HEK293 (cell line): ENCODE measurements around the gene AFG3L2.
A peak's percentile ranks its signal among the peaks of the same experiment; 100 is the strongest.

ENCODE experiments used
- EGR2 ChIP-seq: fragments of 450-650 bp; formaldehyde crosslinking; IDR thresholded peaks from 2 replicates; pipeline ENCODE4 v1.5.1; 2016; ENCODE audit warnings: low read depth, missing biosample characterization, missing genetic modification characterization
- GFI1B ChIP-seq: fragments of 450-650 bp; formaldehyde crosslinking; IDR thresholded peaks from 2 replicates; pipeline ENCODE4 v1.5.1; 2016; ENCODE audit warnings: missing biosample characterization, missing genetic modification characterization
- GLIS1 ChIP-seq: fragments of 450-650 bp; formaldehyde crosslinking; IDR thresholded peaks from 2 replicates; pipeline ENCODE4 v1.5.1; 2016; ENCODE audit warnings: missing biosample characterization, missing genetic modification characterization
- PRDM4 ChIP-seq: fragments of 450-650 bp; formaldehyde crosslinking; IDR thresholded peaks from 2 replicates; pipeline ENCODE4 v1.5.1; 2017; ENCODE audit warnings: missing biosample characterization, missing genetic modification characterization
- REPIN1 ChIP-seq: fragments of 450-650 bp; formaldehyde crosslinking; IDR thresholded peaks from 2 replicates; pipeline ENCODE4 v1.5.1; 2017; ENCODE audit warnings: missing biosample characterization, missing genetic modification characterization, low read depth
- ZBTB17 ChIP-seq: fragments of 450-650 bp; formaldehyde crosslinking; IDR thresholded peaks from 2 replicates; pipeline ENCODE4 v1.5.1; 2016; ENCODE audit warnings: missing biosample characterization, missing genetic modification characterization
- ZBTB26 ChIP-seq: fragments of 450-650 bp; formaldehyde crosslinking; optimal IDR thresholded peaks from 2 replicates; pipeline ENCODE3; 2016; ENCODE audit warnings: missing biosample characterization, mild to moderate bottlenecking, missing genetic modification characterization
- ZNF114 ChIP-seq: fragments of 450-650 bp; formaldehyde crosslinking; IDR thresholded peaks from 2 replicates; pipeline ENCODE4 v1.5.0; 2017; ENCODE audit warnings: missing biosample characterization, missing genetic modification characterization
- ZNF18 ChIP-seq: fragments of 450-650 bp; formaldehyde crosslinking; IDR thresholded peaks from 2 replicates; pipeline ENCODE4 v1.5.1; 2016; ENCODE audit warnings: missing biosample characterization, missing genetic modification characterization
- ZNF184 ChIP-seq: fragments of 450-650 bp; IDR thresholded peaks from 2 replicates; pipeline ENCODE4 v1.5.1; 2018; ENCODE audit warnings: missing biosample characterization, mild to moderate bottlenecking, missing genetic modification characterization
- ZNF223 ChIP-seq: fragments of 450-650 bp; formaldehyde crosslinking; IDR thresholded peaks from 2 replicates; pipeline ENCODE4 v1.5.1; 2016; ENCODE audit warnings: missing biosample characterization, missing genetic modification characterization
- ZNF24 ChIP-seq: fragments of 450-650 bp; formaldehyde crosslinking; IDR thresholded peaks from 2 replicates; pipeline ENCODE4 v1.5.1; 2016; ENCODE audit warnings: missing biosample characterization, missing genetic modification characterization
- ZNF248 ChIP-seq: fragments of 450-650 bp; formaldehyde crosslinking; IDR thresholded peaks from 2 replicates; pipeline ENCODE4 v1.5.1; 2017; ENCODE audit warnings: missing biosample characterization, missing genetic modification characterization
- ZNF324 ChIP-seq: fragments of 450-650 bp; formaldehyde crosslinking; IDR thresholded peaks from 2 replicates; pipeline ENCODE4 v1.5.1; 2016; ENCODE audit warnings: missing biosample characterization, missing genetic modification characterization
- ZNF404 ChIP-seq: fragments of 450-650 bp; formaldehyde crosslinking; IDR thresholded peaks from 2 replicates; pipeline ENCODE4 v1.5.1; 2017; ENCODE audit warnings: missing biosample characterization, missing genetic modification characterization
- ZNF433 ChIP-seq: fragments of 450-650 bp; formaldehyde crosslinking; IDR thresholded peaks from 2 replicates; pipeline ENCODE4 v1.5.1; 2016; ENCODE audit warnings: missing biosample characterization, missing genetic modification characterization, low read depth
- ZNF514 ChIP-seq: fragments of 450-650 bp; formaldehyde crosslinking; IDR thresholded peaks from 2 replicates; pipeline ENCODE4 v1.5.1; 2016; ENCODE audit warnings: missing biosample characterization, missing genetic modification characterization
- ZNF521 ChIP-seq: fragments of 450-650 bp; formaldehyde crosslinking; IDR thresholded peaks from 2 replicates; pipeline ENCODE4 v1.5.1; 2017; ENCODE audit warnings: missing biosample characterization, mild to moderate bottlenecking, missing genetic modification characterization
- ZNF529 ChIP-seq: fragments of 450-650 bp; formaldehyde crosslinking; IDR thresholded peaks from 2 replicates; pipeline ENCODE4 v1.5.1; 2017; ENCODE audit warnings: missing genetic modification characterization, missing biosample characterization; ENCODE audit not compliant: insufficient replicate concordance
- ZNF548 ChIP-seq: fragments of 450-650 bp; formaldehyde crosslinking; IDR thresholded peaks from 2 replicates; pipeline ENCODE4 v1.5.1; 2016; ENCODE audit warnings: missing biosample characterization, missing genetic modification characterization
- ZNF555 ChIP-seq: fragments of 450-650 bp; formaldehyde crosslinking; conservative IDR thresholded peaks from 2 replicates; pipeline ENCODE4 v1.5.1; 2017; ENCODE audit warnings: missing biosample characterization, mild to moderate bottlenecking, missing genetic modification characterization, inconsistent platforms
- ZNF664 ChIP-seq: fragments of 450-650 bp; formaldehyde crosslinking; IDR thresholded peaks from 2 replicates; pipeline ENCODE4 v1.5.1; 2016; ENCODE audit warnings: missing biosample characterization, missing genetic modification characterization
- ZNF768 ChIP-seq: fragments of 450-650 bp; formaldehyde crosslinking; IDR thresholded peaks from 2 replicates; pipeline ENCODE4 v1.5.1; 2018; ENCODE audit warnings: missing biosample characterization, mild to moderate bottlenecking, missing genetic modification characterization
- TF ChIP-seq, protein P1 (sequence below): IDR thresholded peaks from 2 replicates; pipeline ENCODE4 v1.6.1; 2011; ENCODE audit warnings: mild to moderate bottlenecking, low read depth, low read length, borderline replicate concordance
- TF ChIP-seq, protein P2 (sequence below): sonication (generic); formaldehyde crosslinking; IDR thresholded peaks from 2 replicates; pipeline ENCODE4 v1.8.1; 2022; ENCODE audit warnings: mild to moderate bottlenecking, moderate library complexity, missing genetic modification reagents
- TF ChIP-seq, protein P3 (sequence below): fragments of 450-650 bp; formaldehyde crosslinking; IDR thresholded peaks from 2 replicates; pipeline ENCODE4 v1.5.1; 2016; ENCODE audit warnings: missing biosample characterization, missing genetic modification characterization
- TF ChIP-seq, protein P4 (sequence below): fragments of 450-650 bp; formaldehyde crosslinking; IDR thresholded peaks from 2 replicates; pipeline ENCODE4 v1.5.1; 2016; ENCODE audit warnings: missing biosample characterization, missing genetic modification characterization

AFG3L2 gene

GRCh38 chr18:12287684-12288402, 89.2 kb downstream of the AFG3L2 start (continued):
- no peak for TF ChIP-seq ZNF514
- no peak for TF ChIP-seq ZNF404 (tag by site-specific recombination)
- TF ChIP-seq ZNF223 (tag by site-specific recombination): no peak
- TF ChIP-seq REPIN1 (tag by site-specific recombination): no peak
- no peak for TF ChIP-seq ZNF548 (tag by site-specific recombination)
- no peak for TF ChIP-seq ZNF24 (tag by site-specific recombination)
- no peak for TF ChIP-seq PRDM4 (tag by site-specific recombination)
- TF ChIP-seq ZBTB26 (tag by site-specific recombination): peak; percentile 26
- no peak for TF ChIP-seq ZNF555 (tag by site-specific recombination)
- no peak for TF ChIP-seq ZNF664 (tag by site-specific recombination)
- TF ChIP-seq, protein P1, sequence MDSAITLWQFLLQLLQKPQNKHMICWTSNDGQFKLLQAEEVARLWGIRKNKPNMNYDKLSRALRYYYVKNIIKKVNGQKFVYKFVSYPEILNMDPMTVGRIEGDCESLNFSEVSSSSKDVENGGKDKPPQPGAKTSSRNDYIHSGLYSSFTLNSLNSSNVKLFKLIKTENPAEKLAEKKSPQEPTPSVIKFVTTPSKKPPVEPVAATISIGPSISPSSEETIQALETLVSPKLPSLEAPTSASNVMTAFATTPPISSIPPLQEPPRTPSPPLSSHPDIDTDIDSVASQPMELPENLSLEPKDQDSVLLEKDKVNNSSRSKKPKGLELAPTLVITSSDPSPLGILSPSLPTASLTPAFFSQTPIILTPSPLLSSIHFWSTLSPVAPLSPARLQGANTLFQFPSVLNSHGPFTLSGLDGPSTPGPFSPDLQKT: no peak
- TF ChIP-seq GLIS1: peak; percentile 78
- no peak for TF ChIP-seq ZNF184
- no peak for TF ChIP-seq ZNF114 (tag by site-specific recombination)
- TF ChIP-seq ZNF521 (tag by site-specific recombination): no peak
- TF ChIP-seq, protein P2, sequence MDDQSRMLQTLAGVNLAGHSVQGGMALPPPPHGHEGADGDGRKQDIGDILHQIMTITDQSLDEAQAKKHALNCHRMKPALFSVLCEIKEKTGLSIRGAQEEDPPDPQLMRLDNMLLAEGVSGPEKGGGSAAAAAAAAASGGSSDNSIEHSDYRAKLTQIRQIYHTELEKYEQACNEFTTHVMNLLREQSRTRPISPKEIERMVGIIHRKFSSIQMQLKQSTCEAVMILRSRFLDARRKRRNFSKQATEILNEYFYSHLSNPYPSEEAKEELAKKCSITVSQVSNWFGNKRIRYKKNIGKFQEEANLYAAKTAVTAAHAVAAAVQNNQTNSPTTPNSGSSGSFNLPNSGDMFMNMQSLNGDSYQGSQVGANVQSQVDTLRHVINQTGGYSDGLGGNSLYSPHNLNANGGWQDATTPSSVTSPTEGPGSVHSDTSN (CRISPR knock-in tag): no peak
- no peak for TF ChIP-seq ZNF529 (tag by site-specific recombination)
- TF ChIP-seq, protein P3, sequence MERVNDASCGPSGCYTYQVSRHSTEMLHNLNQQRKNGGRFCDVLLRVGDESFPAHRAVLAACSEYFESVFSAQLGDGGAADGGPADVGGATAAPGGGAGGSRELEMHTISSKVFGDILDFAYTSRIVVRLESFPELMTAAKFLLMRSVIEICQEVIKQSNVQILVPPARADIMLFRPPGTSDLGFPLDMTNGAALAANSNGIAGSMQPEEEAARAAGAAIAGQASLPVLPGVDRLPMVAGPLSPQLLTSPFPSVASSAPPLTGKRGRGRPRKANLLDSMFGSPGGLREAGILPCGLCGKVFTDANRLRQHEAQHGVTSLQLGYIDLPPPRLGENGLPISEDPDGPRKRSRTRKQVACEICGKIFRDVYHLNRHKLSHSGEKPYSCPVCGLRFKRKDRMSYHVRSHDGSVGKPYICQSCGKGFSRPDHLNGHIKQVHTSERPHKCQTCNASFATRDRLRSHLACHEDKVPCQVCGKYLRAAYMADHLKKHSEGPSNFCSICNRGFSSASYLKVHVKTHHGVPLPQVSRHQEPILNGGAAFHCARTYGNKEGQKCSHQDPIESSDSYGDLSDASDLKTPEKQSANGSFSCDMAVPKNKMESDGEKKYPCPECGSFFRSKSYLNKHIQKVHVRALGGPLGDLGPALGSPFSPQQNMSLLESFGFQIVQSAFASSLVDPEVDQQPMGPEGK (tag by site-specific recombination): peak; percentile 55; the same call in 1 of the 2 replicates
- TF ChIP-seq ZNF433 (tag by site-specific recombination): no peak
- TF ChIP-seq, protein P4, sequence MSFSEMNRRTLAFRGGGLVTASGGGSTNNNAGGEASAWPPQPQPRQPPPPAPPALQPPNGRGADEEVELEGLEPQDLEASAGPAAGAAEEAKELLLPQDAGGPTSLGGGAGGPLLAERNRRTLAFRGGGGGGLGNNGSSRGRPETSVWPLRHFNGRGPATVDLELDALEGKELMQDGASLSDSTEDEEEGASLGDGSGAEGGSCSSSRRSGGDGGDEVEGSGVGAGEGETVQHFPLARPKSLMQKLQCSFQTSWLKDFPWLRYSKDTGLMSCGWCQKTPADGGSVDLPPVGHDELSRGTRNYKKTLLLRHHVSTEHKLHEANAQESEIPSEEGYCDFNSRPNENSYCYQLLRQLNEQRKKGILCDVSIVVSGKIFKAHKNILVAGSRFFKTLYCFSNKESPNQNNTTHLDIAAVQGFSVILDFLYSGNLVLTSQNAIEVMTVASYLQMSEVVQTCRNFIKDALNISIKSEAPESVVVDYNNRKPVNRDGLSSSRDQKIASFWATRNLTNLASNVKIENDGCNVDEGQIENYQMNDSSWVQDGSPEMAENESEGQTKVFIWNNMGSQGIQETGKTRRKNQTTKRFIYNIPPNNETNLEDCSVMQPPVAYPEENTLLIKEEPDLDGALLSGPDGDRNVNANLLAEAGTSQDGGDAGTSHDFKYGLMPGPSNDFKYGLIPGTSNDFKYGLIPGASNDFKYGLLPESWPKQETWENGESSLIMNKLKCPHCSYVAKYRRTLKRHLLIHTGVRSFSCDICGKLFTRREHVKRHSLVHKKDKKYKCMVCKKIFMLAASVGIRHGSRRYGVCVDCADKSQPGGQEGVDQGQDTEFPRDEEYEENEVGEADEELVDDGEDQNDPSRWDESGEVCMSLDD (tag by site-specific recombination): no peak
- TF ChIP-seq GFI1B (tag by site-specific recombination): no peak
- TF ChIP-seq ZNF18 (tag by site-specific recombination): no peak
- TF ChIP-seq ZNF324 (tag by site-specific recombination): no peak
- TF ChIP-seq ZBTB17 (tag by site-specific recombination): 0 out of 2 replicates have a peak, but pooled peaks have one; percentile 25
- TF ChIP-seq EGR2 (tag by site-specific recombination): peak; percentile 49; the same call in 1 of the 2 replicates
- no peak for TF ChIP-seq ZNF768 (tag by site-specific recombination)
- TF ChIP-seq ZNF248 (tag by site-specific recombination): no peak
